NCI-H1694 treated with DMSO at 0.1 percent for 48 hours (cell line): ENCODE results near the gene STAB2.

ENCODE experiments used
- DNase-seq: peaks from one replicate; lab custom pipeline; 2025; lab: John Stamatoyannopoulos, UW

Gene STAB2

GRCh38 chr12:103743788-103744187 lies 156.7 kb downstream of the STAB2 start:
- DNase-seq: no peak

GRCh38 chr12:103745962-103746361 lies 158.9 kb downstream of the STAB2 start:
- peak; percentile 71 for DNase-seq

GRCh38 chr12:103748002-103748401 lies 160.9 kb downstream of the STAB2 start:
- DNase-seq: no peak

GRCh38 chr12:103748875-103749274 lies 161.8 kb downstream of the STAB2 start:
- DNase-seq: no peak

- DNase-seq: no peak
Measured at GRCh38 chr12:103751171-103751570, 164.1 kb downstream of the STAB2 start.

- no peak for DNase-seq
Measured at GRCh38 chr12:103751600-103751999, 164.5 kb downstream of the STAB2 start.

GRCh38 chr12:103755425-103755824 lies 168.4 kb downstream of the STAB2 start:
- no peak for DNase-seq

- no peak for DNase-seq
Measured at GRCh38 chr12:103756443-103756842, 169.4 kb downstream of the STAB2 start.

GRCh38 chr12:103757248-103757647 lies 170.2 kb downstream of the STAB2 start:
- DNase-seq: no peak

GRCh38 chr12:103758310-103759089 lies 171.4 kb downstream of the STAB2 start:
- DNase-seq: no peak

- DNase-seq: no peak
Measured at GRCh38 chr12:103762473-103762872, 175.4 kb downstream of the STAB2 start.

- DNase-seq: no peak
Measured at GRCh38 chr12:103765322-103765721, 178.2 kb downstream of the STAB2 start.

- DNase-seq: no peak
Measured at GRCh38 chr12:103766028-103766427, 179.0 kb downstream of the STAB2 start.

GRCh38 chr12:103768467-103769123 lies 181.5 kb downstream of the STAB2 start:
- DNase-seq: no peak

GRCh38 chr12:103769240-103769945 lies 182.3 kb downstream of the STAB2 start:
- DNase-seq: no peak

GRCh38 chr12:103771466-103771865 lies 184.4 kb downstream of the STAB2 start:
- DNase-seq: no peak

GRCh38 chr12:103772367-103773108 lies 185.5 kb downstream of the STAB2 start:
- DNase-seq: no peak

GRCh38 chr12:103773109-103773910 lies 186.2 kb downstream of the STAB2 start:
- DNase-seq: no peak

GRCh38 chr12:103774977-103775560 lies 188.0 kb downstream of the STAB2 start:
- DNase-seq: no peak

GRCh38 chr12:103778781-103779180 lies 191.7 kb downstream of the STAB2 start:
- no peak for DNase-seq
